SU-DHL-6 (cell line): Measurements from ENCODE around the gene ADCYAP1R1.

Source experiments
- H2AFZ ChIP-seq: fragments of 200-600 bp; sonication (generic); 2 replicates; pipeline ENCODE4 v1.6.1; 2014; ENCODE audit warnings: low read depth, mild to moderate bottlenecking, moderate library complexity, mixed read lengths, antibody characterized with exemption, low read length; ENCODE audit not compliant: severe bottlenecking
- H3F3A ChIP-seq: fragments of 200-600 bp; shearing (Covaris generic); 2 replicates; pipeline ENCODE4 v1.6.0; 2016; ENCODE audit warnings: antibody characterized with exemption, mild to moderate bottlenecking; ENCODE audit not compliant: insufficient read depth
- H3K27ac ChIP-seq: fragments of 200-600 bp; sonication (generic); 2 replicates; pipeline ENCODE4 v1.5.1; 2016; ENCODE audit warnings: low read depth, mild to moderate bottlenecking, low read length, moderate library complexity, mixed read lengths
- H3K27me3 ChIP-seq: fragments of 200-600 bp; sonication (generic), shearing (Covaris generic); 2 replicates; pipeline ENCODE4 v1.6.0; 2014; ENCODE audit warnings: mild to moderate bottlenecking, low read length
- H3K36me3 ChIP-seq: fragments of 200-600 bp; sonication (generic); 2 replicates; pipeline ENCODE4 v1.6.1; 2014; ENCODE audit warnings: mild to moderate bottlenecking, low read length, mixed read lengths
- H3K4me2 ChIP-seq: fragments of 300-600, 200-600 bp; shearing (Covaris generic), sonication (generic); 2 replicates; pipeline ENCODE4 v1.6.0; 2014; ENCODE audit warnings: low read length, low read depth, mild to moderate bottlenecking; ENCODE audit not compliant: poor library complexity, severe bottlenecking
- H3K4me3 ChIP-seq: fragments of 200-600 bp; sonication (generic); 2 replicates; pipeline ENCODE4 v1.5.1; 2014; ENCODE audit warnings: antibody characterized with exemption, low read length, mild to moderate bottlenecking, mixed read lengths; ENCODE audit not compliant: insufficient read depth, poor library complexity, severe bottlenecking
- H3K79me2 ChIP-seq: fragments of 200-600 bp; sonication (generic); 2 replicates; pipeline ENCODE4 v1.6.1; 2014; ENCODE audit warnings: mild to moderate bottlenecking, low read length, moderate library complexity; ENCODE audit not compliant: insufficient read depth
- H3K9ac ChIP-seq: fragments of 200-600 bp; sonication (generic); 2 replicates; pipeline ENCODE4 v1.7.0; 2014; ENCODE audit warnings: mild to moderate bottlenecking, low read length
- H3K9me2 ChIP-seq: fragments of 200-600 bp; sonication (generic); replicated peaks from 2 replicates; pipeline ENCODE4 v1.6.1; 2014; ENCODE audit warnings: low read length; ENCODE audit not compliant: insufficient read depth
- H3K9me3 ChIP-seq: fragments of 200-600 bp; sonication (generic); 2 replicates; pipeline ENCODE4 v1.6.1; 2014; ENCODE audit warnings: low read length, mixed read lengths; ENCODE audit not compliant: insufficient read depth
- H4K20me1 ChIP-seq: fragments of 200-600 bp; sonication (generic); 2 replicates; pipeline ENCODE4 v1.6.1; 2014; ENCODE audit warnings: low read depth, mild to moderate bottlenecking, antibody characterized with exemption, low read length, moderate library complexity, mixed read lengths
- CTCF ChIP-seq: fragments of 200-600 bp; sonication (generic); IDR thresholded peaks from one replicate; pipeline ENCODE4 v1.5.1; 2017; ENCODE audit warnings: antibody characterized with exemption, mild to moderate bottlenecking, low read length, moderate library complexity; ENCODE audit not compliant: insufficient read depth, poor library complexity, severe bottlenecking
- EZH2phosphoT487 ChIP-seq: fragments of 200-600 bp; sonication (generic), shearing (Covaris generic); conservative IDR thresholded peaks from 2 replicates; pipeline ENCODE4 v1.6.1; 2018; ENCODE audit warnings: mild to moderate bottlenecking, antibody characterized with exemption, low read length, moderate library complexity, mixed read lengths

ADCYAP1R1 gene

GRCh38 chr7:31074403-31075085, 22.4 kb downstream of the ADCYAP1R1 start:
- Histone ChIP-seq H3K9me2 (no peaks in the 10 kb centered on the region), H4K20me1 (no peaks in the 10 kb centered on the region), H3K79me2 (no peaks in the 10 kb centered on the region), H2AFZ (no peak overlapping the region), H3F3A (no peaks in the 10 kb centered on the region), H3K9ac (no peak overlapping the region), H3K36me3 (no peaks in the 10 kb centered on the region), H3K27ac (no peak overlapping the region), H3K4me3 (no peak overlapping the region), H3K4me2 (no peak overlapping the region), H3K27me3 (no peaks in the 10 kb centered on the region), H3K9me3 (no peaks in the 10 kb centered on the region)
- TF ChIP-seq EZH2phosphoT487 (no peak), CTCF (no peak)

GRCh38 chr7:31075086-31075405, 22.9 kb downstream of the ADCYAP1R1 start:
- no peak overlapping the region for H3K9ac ChIP-seq
- H3F3A ChIP-seq: no peaks in the 10 kb centered on the region
- H3K27ac ChIP-seq: no peak overlapping the region
- no peaks in the 10 kb centered on the region for H4K20me1 ChIP-seq
- H2AFZ ChIP-seq: no peak overlapping the region
- no peak overlapping the region for H3K4me3 ChIP-seq
- H3K36me3 ChIP-seq: no peaks in the 10 kb centered on the region
- H3K79me2 ChIP-seq: no peaks in the 10 kb centered on the region
- H3K4me2 ChIP-seq: no peak overlapping the region
- TF ChIP-seq EZH2phosphoT487 (no peak), CTCF (no peak)
- no peaks in the 10 kb centered on the region for H3K27me3 ChIP-seq
- no peaks in the 10 kb centered on the region for H3K9me2 ChIP-seq
- no peaks in the 10 kb centered on the region for H3K9me3 ChIP-seq

GRCh38 chr7:31076051-31076450, 23.9 kb downstream of the ADCYAP1R1 start:
- Histone ChIP-seq H2AFZ (no peak overlapping the region), H3F3A (no peaks in the 10 kb centered on the region), H3K27ac (no peak overlapping the region), H3K9me2 (no peaks in the 10 kb centered on the region), H3K4me2 (no peak overlapping the region), H3K9ac (no peak overlapping the region), H3K4me3 (no peak overlapping the region), H4K20me1 (no peaks in the 10 kb centered on the region), H3K36me3 (no peaks in the 10 kb centered on the region), H3K27me3 (no peaks in the 10 kb centered on the region), H3K79me2 (no peaks in the 10 kb centered on the region), H3K9me3 (no peaks in the 10 kb centered on the region)
- TF ChIP-seq EZH2phosphoT487 (no peak), CTCF (no peak)
